ENCODE results near the gene CCDC191.

CCDC191 gene

DNA sequence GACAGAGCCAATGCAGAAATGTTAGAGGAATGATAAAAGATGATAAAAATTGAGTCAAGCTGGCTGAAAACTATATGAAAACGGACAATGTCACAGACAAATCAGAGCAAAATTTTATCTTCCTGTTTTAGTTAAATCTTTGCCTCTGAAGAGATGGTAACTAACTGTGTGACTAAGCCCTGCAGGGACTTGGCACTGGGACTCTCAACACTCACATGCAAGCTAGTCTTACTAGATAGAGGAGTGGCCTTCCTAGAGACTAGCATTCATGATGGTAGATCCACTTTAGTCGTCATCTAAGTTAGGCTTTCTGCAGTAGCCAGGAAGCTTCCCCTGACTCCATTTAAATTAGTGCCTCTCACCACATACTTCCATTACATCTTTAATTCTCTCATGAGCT, 4.1 kb downstream of the CCDC191 start:
- DNase-seq = no peak

DNA sequence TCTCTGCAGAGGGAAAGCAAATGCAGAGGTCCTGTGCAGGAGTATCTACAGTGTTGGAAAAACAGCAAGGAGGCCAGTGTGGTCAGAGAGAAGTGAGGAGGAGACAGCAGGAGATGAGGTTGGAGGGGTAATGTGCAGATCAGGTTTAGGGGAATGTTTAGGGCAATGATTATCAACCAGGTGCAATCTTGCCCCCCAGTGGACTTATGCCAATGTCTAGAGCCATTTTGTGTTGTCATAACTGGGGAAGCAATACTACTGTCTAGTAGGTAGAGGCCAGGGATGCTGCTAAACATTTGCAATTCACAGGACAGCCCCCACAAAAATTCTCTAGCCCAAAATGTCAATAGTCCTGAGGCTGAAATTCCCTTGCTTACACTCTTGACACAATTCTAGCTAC, 13.1 kb downstream of the CCDC191 start:
- no peak for DNase-seq

DNA sequence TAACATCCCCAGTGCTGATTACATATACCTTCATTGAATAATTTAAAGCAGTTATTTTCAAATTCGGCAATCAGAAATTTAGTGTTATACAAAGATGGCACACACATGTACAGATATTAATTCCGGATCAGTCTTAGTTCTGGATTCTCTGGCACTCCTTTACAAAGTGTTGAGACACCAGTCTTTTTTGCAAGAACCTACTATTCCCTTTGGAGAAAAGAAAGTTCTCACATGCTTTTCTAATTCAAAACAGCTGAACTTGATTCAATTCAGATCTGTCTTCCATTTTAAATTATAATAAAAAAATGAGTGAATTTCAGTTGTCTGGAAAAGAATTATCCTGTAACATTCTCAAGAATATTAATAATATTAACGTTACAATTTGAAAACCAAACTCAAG, 20.4 kb downstream of the CCDC191 start:
- no peak for DNase-seq

DNA sequence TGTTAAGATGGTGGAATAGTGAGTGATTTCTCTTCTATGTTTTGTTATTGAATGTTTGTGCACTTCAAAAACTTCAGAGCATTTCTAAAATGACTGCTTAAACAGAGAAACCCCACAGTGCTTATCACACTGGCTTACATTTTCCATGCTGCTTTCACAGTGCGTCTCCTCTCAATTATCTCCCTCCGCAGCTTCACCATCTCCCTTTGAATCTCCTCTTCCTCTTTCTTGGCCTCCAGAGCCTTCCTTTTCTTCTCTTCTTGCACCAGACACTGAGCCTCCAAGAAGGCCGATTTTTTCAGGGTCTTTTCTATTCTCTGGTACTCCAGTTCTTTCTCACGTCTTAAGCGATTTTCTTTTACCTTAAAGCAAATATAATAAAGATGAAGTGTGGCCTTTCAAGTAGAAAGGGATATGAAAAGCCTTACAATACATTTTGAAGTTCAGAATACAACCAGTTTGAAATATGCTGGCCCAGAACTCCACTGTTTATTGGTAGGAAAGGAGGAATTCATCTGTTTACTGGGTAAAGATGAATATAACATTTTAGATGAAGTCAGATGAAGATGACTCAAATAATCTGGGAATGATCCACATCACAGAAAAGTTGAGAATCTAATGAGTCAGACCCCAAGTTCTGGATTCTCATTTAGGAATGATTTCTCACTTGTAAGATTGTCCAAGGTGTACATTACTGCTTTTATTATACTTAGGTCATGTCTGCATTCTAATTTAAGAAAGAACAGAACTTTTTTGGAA, 21.4 kb downstream of the CCDC191 start:
- no peak for DNase-seq

DNA sequence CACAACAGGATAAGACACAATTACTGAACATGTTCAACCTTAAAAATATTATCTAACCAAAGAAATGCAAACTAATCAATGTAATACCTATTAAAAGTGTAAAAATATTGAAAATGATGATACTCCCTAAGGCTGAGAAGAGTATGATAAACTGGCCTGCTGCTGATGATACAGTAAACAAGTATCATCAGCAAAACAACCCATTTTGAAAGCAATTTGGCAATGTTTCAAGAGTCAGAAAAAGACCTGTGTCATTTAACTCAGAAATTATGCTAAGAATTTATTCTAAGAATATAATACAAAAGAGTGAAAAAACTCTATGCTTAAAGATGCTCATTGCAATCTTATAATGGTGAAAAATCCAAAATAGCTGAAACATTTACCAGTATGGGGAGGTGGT, 22.1 kb downstream of the CCDC191 start:
- DNase-seq = no peak

DNA sequence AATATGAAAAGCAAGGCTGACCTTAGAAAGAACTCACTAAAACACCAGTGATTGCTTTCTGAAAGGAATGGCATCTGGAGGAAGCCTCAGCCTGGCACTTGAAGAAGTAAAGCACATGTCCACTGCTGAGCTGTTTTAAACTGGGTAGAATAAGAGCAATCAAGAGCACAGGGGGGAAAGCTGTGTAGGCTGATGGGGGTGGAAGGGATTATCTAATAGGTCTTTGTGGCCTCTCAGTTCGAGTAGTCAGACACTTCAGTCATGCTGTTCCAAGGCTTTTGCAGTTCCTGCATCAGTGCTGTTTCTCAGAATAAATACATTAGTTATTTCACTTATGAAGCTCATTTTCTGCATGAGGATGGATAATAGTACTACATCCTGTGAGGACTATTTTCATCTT, 22.6 kb downstream of the CCDC191 start:
- DNase-seq = no peak

DNA sequence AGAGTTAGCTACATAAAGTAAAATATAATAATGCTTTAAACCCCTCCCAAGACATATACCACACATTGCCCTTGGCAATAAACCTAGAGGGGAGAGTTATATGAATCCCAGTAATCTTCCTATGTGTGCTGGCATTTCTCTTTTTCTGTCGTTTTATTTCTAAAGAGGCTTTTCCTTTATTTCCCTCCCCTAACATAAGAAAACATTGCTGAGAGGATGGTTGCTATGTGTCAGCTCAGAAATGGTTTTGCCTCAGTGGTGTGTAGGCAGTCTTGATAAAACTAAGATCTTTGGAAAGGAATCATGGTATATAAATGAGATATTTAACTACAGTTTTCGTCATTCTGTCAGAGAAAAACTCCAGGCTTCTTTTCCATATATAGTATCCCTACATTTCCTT, 30.0 kb downstream of the CCDC191 start:
- DNase-seq = no peak

DNA sequence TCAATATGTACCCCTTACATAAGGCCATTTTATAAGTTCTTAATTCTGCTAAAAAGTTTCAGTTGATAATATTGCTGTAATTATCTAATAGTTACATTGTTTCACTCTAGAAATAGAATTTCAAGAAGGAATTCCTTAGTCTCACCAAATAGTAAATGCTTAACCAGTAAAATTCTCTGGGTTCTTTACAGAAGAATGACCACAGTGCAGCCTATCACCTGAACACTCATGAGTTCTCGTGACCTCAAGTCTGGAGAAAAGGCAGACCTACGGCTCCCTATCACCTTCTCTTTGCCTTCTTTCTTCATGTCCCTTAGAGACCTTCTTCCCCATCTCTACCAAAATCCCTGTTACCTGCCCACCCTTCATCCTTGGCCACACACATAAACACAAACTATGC, 30.9 kb downstream of the CCDC191 start:
- no peak for DNase-seq

DNA sequence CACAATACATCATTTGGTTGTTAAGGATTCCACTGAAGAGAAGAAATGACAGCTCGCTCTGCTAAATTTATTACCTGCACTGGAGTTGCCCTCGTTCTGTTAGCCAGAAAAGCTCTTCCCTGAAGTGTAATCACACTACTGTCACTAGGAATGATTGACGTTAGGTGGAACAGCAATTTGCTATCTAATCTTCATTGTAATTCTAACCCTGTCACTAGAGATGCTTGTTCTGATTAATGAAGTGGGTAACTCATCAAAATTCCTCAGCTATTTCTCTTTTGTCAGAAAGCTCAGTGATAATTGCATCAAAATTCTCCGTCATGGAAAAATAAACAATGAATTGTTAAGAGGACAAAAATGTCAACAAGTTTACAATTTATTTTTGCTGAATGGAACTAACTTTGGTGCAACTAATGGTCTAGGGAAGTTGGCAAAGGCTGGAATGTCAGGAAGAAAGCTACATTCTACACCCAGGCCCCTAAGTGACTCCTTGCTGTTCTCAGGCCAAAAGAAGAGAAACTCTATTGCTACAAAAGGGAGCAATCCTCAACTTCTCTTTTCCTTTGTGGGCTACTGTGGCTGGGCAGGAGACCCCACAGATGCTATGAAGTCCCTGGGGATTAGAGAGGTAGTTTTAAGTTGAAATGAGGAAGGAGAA, 34.1 kb downstream of the CCDC191 start:
- DNase-seq = no peak

DNA sequence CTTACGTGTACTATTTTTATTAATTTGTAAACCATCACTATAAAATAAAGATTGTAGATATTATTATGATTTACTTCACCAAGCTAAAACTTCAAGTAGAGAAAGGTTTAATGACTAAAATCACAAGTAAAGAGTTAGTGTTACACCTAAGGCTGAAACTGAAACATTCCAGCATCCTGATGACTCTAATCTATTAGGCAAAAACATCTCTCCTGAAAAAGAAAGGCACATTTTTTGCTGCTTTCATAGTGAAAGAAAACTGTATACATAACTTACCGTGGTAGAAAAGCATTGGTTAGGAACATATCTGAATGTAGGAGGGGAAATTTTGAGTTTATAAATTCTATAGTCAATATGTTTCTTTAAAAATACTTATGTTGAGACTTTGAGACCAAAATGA, 35.4 kb downstream of the CCDC191 start:
- no peak for DNase-seq

DNA sequence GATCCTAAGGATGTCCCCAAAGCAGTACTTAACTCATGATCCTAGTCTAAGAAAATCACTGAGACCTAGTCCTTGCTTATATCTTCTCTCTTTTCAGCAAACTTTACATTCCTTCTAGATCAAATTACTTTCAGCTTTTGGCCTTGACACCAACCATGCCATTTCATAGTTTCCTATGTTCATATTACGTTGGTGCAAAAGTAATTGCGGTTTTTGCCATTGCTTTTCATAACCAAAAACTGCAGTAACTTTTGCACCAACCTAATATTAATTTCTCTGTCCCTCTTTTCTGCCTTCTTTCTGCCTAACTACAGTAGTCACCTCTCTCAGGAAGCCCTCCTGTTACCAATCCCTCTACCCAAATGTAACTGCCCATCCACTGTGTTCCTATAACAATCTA, 36.8 kb downstream of the CCDC191 start:
- no peak for DNase-seq

DNA sequence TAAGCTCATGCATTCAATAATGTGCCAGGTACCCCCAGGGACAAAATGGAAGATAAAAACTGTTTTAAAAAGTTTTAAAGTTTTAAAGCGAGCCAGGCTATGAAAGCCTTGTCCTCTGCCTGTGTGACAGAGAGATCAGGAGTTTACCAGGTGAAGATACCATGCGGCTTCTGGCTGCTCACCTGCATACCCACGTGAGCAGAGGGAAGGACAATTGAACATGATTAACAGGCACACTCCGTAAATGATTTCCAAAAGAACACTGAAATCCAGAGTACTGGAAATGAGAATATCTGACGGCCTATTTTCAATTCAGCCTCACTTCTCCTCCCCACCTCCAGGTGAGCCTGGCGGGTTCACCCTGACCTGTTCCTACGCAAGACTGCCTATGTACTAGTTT, 42.1 kb downstream of the CCDC191 start:
- no peak for DNase-seq

DNA sequence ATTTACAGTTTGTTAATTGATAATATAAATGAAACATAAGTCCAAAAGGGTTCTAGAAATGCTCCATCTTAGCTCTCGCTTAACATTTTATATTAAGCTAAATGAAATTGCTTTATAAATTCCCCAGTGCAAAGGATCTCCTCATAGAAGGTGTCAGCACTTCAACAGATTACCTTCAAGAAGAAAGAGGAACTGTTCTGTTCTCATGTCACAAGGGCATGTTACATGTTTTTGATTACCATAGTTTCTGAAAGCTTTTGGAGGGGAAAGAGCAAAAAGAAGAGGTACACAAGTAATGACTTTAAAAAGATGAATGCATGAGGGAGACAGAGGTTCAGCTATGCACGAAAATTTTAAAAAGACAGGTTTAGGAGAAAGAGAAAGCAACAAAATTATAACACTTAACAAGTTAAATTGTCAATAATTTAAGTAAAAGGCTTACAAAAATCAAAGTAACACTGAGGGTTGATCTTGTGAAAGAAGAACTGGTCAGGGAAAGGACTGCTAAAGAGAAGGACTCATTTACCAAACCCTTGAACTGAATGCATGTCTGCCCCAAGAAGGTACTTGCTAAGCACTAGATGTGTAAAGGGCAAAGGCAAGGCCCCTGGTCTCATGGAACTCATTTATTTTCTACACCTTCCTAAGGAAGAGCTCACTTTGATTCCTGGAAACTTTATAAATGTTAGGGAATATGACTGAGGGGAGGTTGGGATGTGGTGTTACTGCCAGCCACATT, 45.1 kb downstream of the CCDC191 start:
- DNase-seq = no peak

DNA sequence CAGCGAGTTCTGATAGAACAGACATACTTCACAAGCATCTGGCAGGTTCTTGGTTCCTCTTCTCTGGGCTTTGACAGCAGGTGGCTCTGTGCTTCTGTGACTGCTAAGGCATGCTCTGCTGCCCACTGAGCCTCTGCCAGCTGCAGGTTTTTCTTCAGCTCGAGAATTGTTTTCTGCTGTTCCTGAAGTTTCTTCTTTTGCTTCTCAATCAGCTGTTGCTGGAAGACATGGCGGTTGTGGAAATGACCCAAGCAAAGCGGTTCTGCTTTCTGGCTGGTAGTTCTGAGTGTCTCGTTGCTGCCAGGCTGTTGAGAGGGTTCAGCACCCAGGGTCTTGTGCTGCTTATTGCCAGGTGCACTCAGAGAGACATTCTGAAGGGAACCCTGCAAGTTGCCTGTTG, 50.8 kb downstream of the CCDC191 start:
- DNase-seq = no peak

DNA sequence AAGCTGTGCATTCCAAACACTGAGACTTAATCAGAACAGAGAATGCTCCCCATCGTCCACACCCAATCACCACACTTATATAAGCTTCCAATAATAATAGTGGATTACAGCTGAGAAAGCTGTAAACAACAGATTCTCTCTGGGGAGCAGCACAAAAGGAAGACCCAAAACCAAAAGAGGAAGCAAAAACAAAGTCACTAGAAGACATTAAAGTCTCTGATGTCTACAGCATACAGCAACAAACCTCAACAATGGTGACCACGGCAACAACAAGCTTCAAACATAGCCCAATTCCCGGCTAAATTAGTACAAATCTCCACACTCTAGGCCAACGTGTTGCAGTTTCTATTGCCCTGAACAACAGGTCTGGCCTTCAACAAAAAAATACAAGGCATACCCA, 70.8 kb downstream of the CCDC191 start:
- DNase-seq = no peak

DNA sequence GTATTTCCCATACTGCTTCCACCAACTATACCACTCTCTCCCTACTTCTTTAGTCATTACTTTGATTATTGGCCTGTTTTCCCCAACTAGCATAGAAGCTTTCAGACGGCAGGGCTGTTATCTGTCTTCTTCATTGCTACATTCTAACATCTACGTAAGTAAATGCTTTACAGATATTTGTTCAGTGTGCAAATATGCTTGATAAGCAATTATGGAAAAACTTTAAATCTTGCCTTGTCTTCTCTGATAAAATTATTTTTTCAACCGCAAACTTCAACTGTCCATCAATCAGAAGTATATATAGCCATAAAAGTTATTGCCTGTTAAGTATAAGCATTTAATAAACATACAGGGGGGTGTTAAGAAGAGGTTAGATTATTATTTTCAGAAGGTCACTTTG, 72.8 kb downstream of the CCDC191 start:
- DNase-seq = no peak

DNA sequence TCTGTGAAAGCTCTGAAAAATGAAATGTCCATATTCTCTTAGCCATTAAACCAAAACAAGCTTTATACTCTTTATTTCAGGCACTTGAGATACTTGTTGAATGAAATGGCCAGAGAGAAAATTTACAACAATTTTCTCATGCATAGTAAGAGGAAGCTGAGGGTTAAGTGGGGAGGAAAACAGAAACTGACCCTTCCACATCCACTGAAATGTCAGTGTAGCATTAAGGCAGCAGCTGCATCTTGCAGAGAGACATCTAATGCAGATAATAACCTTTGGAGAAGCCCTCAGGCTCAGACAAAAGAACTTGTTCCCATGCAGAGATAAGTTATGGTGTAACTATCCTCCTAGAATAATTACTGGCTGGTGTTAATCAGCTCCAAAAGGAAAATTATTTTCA, 74.5 kb downstream of the CCDC191 start:
- DNase-seq = no peak

DNA sequence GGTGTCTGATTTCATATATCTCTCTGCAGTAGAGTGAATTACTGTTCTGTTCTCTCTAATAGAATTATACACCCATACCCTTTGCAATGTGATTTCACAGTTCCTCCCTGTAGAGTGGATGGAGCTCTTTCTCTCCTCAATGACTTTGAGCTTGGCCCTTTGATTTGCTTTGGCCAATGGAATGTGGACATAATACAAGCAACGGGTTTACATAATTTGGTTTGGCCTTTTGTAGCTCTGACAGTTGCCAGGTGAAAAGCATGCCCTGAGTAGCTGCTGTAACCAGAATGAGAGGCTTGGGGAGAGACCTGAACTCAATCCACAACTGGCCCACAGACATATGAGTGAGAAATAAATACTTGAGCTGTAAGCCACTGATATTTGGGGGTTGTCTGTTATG, 76.4 kb downstream of the CCDC191 start:
- no peak for DNase-seq

DNA sequence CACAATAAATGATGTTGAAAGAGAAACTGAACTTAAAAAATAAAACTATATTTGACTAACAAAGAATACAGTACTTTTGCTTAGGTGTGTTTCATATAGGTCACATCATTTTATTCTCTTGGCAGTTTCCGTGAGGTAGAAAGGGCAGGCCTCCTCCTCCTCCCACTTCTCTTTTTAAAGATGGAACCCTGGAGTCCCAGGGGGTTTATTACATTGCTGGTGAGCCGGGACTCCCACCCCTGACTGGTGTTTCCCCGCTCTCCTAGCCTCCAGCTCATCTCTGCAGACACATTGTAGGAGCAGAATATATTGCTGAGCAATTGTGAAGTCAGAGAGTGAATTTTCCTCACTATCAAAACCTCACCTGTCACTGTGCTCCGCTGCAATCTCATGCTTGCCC, 78.5 kb downstream of the CCDC191 start:
- DNase-seq = no peak

DNA sequence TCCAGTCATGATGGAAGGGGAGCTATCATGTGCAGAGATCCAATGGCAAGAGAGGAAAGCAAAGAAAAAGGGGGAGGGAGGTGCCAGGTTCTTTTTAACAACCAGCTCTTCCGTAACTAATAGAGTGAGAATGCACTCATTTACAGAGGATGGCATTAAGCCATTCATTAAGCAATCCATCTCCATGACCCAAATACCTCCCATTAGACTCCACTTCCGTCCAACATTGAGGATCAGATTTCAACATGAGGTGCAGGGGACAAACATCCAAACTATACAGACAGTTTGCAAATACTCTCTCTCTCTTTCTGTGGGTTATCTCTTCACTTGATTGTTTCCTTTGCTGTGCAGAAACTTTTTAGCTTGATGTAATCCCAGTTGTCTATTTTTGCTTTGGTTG, 87.3 kb downstream of the CCDC191 start:
- DNase-seq = no peak

DNA sequence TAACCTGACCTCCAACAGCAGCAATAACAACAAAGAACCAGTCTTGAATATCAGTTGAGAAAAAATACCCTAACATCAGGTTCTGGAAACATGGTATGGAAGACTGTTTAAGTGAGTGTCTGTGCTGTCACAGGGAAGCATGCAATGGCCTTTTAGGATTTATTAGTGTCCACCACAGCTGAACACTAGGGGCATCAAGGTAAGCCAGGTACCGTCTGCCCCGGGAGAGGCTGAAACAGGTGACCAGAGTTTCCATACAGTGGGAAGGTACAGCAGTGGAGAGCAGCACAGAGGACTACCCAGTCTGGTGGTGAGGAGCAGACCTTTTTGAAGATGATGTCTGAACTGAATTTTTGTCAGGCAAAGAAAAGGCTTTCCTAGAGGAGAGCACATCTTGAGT, 90.2 kb downstream of the CCDC191 start:
- no peak for DNase-seq

DNA sequence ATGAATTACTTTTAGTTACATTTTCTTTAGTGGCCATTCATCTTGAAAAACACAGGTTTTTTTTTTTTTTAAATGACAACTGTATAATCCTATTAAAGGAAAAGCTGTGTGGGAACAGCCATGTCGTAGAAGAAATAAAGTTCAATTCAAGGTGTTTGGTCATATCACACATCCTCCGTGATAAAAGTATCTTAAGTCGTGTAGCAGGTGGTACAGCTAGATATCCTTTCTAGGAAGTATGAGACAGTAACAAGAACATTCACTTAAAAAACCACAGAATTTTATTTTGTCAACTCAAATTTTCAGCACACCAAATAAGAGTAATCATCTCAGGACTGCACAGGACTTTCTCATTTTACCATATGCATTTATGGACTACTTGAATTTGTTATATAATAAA, 92.4 kb downstream of the CCDC191 start:
- DNase-seq = no peak

DNA sequence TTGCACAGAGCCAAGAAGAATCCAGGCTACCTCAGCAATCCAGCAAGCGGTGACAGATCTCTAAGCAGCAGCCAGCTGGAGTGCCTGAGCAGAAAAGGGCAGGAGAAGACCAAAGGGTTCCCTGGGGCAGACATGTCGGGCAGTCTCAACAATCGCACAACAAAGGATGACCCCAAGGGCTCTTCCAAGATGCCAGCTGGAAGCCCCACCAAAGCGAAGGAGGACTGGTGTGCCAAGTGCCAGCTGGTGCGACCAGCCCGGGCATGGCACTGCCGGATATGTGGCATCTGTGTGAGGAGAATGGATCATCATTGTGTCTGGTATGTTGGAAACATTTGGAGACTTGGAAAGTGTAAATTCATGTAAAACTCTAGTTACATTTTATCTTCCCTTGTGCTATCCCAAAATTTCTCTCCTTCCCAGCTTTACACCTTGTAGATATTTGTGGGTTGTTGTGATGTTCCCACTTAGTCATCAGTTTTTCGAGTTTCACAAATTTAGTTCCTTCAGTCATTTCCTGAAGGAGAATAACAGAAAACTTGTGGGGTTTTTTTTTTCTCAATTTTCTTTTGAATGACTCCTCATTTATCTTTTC, 102.1 kb downstream of the CCDC191 start:
- no peak for DNase-seq

DNA sequence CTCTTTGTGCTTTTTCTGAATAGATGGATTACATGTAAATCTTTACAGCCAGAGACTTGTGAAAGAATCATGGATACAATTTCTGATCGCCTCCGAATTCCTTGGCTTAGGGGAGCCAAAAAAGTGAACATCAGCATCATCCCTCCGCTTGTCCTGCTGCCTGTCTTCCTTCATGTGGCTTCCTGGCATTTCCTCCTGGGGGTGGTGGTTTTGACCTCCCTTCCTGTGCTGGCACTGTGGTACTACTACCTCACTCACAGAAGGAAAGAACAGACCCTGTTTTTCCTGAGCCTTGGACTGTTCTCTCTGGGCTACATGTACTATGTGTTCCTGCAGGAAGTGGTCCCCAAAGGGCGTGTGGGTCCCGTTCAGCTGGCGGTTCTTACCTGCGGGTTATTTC, 102.6 kb downstream of the CCDC191 start:
- no peak for DNase-seq
